ENCODE measurements around the gene BLCAP. TPM values are rescaled to one million over a fixed set of nuclear protein-coding genes. Genes with fewer than 3 reads are reported as not detected.

Gene BLCAP
- total and polyA plus RNA-seq, 8 donors: 65.5 to 75.4 (median 67.4) TPM

DNA sequence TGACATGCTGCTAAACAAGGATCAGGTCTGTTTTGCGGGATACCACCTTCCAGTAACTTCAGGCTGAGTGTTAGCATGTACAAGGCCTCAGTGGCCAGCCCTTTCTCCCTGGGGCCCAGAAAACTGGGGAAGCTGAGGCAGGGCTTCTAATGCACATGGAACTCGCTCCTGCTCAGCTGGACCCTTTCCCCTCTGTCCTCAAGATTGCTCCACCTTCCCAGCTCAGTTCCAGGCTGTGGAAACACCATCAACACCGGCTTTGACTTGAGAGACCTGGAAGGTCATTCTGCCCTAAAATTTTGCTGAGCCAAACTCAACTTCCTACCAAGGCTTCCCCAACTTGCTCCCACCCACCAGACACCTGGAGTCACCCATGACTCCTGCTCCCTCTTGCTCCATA, 4.2 kb upstream of the BLCAP start:
- intact Hi-C loops (cut with DNase I): loop anchor here in 1 of 2 donors (10.0 kb wide), 1 partner anchor 337 kb away; no protein-coding TSS in a partner anchor
- Histone ChIP-seq H3K9me3 (no peaks in the 10 kb centered on the region), H3K27ac (no peak overlapping the region), H3K4me1 (peaks cover 6 to 16% of the 10 kb centered on the region in 2 donors), H3K27me3 (no peaks in the 10 kb centered on the region), H3K36me3 (no peaks in the 10 kb centered on the region), H3K4me3 (no peak overlapping the region)
- ATAC-seq (no peak), DNase-seq (no peak)
- TF ChIP-seq, protein P1, sequence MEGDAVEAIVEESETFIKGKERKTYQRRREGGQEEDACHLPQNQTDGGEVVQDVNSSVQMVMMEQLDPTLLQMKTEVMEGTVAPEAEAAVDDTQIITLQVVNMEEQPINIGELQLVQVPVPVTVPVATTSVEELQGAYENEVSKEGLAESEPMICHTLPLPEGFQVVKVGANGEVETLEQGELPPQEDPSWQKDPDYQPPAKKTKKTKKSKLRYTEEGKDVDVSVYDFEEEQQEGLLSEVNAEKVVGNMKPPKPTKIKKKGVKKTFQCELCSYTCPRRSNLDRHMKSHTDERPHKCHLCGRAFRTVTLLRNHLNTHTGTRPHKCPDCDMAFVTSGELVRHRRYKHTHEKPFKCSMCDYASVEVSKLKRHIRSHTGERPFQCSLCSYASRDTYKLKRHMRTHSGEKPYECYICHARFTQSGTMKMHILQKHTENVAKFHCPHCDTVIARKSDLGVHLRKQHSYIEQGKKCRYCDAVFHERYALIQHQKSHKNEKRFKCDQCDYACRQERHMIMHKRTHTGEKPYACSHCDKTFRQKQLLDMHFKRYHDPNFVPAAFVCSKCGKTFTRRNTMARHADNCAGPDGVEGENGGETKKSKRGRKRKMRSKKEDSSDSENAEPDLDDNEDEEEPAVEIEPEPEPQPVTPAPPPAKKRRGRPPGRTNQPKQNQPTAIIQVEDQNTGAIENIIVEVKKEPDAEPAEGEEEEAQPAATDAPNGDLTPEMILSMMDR (IDR thresholded peaks at IDR 0.05): no peak

GRCh38 chr20:37530696-37531095, 3.0 kb upstream of the BLCAP start:
- no peak for ATAC-seq
- Histone ChIP-seq H3K4me3 (no peak overlapping the region), H3K27ac (no peak overlapping the region), H3K4me1 (peaks cover 13 to 28% of the 10 kb centered on the region in 2 donors), H3K36me3 (no peaks in the 10 kb centered on the region), H3K9me3 (no peaks in the 10 kb centered on the region), H3K27me3 (no peaks in the 10 kb centered on the region)
- DNase-seq: no peak
- TF ChIP-seq, protein P1 (IDR thresholded peaks at IDR 0.05): no peak
- intact Hi-C loops (cut with DNase I): loop anchor here in 1 of 2 donors (10.0 kb wide), 1 partner anchor 336 kb away; no protein-coding TSS in a partner anchor

GRCh38 chr20:37529968-37530600, 2.4 kb upstream of the BLCAP start:
- H3K4me1 ChIP-seq: peaks cover 19 to 34% of the 10 kb centered on the region in 2 donors
- no peak overlapping the region for H3K27ac ChIP-seq
- no peaks in the 10 kb centered on the region for H3K27me3 ChIP-seq
- intact Hi-C loops (cut with DNase I): loop anchor here (5.0 to 10.0 kb wide), 3 partner anchors 145 to 335 kb away; no protein-coding TSS in a partner anchor
- TF ChIP-seq, protein P1 (IDR thresholded peaks at IDR 0.05): no peak
- no peaks in the 10 kb centered on the region for H3K36me3 ChIP-seq
- H3K9me3 ChIP-seq: no peaks in the 10 kb centered on the region
- no peak overlapping the region for H3K4me3 ChIP-seq
- ATAC-seq: no peak
- no peak for DNase-seq

DNA sequence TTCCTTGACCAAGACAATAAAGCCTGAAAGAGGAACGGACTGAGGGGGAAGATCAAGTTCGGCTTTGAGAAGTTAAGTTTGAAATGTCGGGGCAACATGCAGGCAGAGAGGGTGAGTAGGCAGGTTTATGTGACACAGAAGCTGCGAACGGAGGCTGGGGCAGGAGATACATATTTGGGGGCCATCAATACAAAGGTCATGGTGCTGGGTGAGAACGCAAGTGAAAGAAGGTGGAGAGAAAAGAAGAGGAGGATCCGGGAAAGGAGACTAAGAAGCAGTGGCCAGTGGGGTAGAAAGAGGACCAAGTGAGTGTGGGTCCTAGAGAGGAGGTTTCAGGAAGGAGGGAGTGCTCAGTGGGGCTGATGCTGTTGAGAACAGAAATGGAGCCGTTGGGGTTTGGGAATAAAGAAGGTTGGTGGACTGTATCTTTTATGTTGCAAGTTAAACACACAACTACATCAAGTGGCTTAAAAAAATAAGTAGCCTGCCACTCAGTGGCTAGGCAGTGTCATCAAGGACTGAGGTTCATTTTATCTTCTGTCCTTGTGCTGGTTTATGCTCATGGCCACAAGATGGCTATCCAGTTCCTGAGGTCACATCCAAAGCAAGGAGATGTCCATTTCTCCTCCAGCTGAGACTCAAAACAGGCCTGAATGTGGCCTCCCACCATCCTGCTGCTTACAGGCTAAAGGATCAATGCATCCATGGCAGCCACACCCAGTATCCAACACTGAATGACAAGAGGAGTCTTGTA, 1.7 kb upstream of the BLCAP start:
- TF ChIP-seq, protein P1 (IDR thresholded peaks at IDR 0.05): no peak
- intact Hi-C loops (cut with DNase I): loop anchor here in 1 of 2 donors (5.0 to 10.0 kb wide), 2 partner anchors 145 to 332 kb away; no protein-coding TSS in a partner anchor
- DNase-seq: no peak

More for the DNA sequence above, 1.7 kb upstream of the BLCAP start:
- Histone ChIP-seq H3K36me3 (no peaks in the 10 kb centered on the region), H3K4me1 (peaks cover 23 to 36% of the 10 kb centered on the region in 2 donors), H3K4me3 (no peak overlapping the region), H3K27ac (no peak overlapping the region), H3K27me3 (no peaks in the 10 kb centered on the region), H3K9me3 (no peaks in the 10 kb centered on the region)
- no peak for ATAC-seq

Measured in left lung (tissue), 10 donors.